Osteocyte (in vitro differentiated cells): ENCODE data around the gene MAMDC2. TPM values are rescaled to one million over a fixed set of nuclear protein-coding genes. Genes with fewer than 3 reads are reported as not detected.

Source experiments
- DNase-seq: peaks from one replicate; pipeline ENCODE4 v3.0.0; 2021; ENCODE audit warnings: mixed read lengths; ENCODE audit not compliant: unreplicated experiment; ENCODE audit errors: extremely low spot score
- H3K27ac Mint-ChIP-seq: one replicate; pipeline ENCODE4 v1.8.0; 2021; ENCODE audit warnings: mild to moderate bottlenecking, mixed read lengths; ENCODE audit not compliant: unreplicated experiment
- H3K27me3 Mint-ChIP-seq: one replicate; pipeline ENCODE4 v1.8.0; 2021; ENCODE audit warnings: mixed read lengths; ENCODE audit not compliant: unreplicated experiment
- H3K36me3 Mint-ChIP-seq: one replicate; pipeline ENCODE4 v1.8.0; 2021; ENCODE audit warnings: mixed read lengths; ENCODE audit not compliant: unreplicated experiment
- H3K4me1 Mint-ChIP-seq: one replicate; pipeline ENCODE4 v1.8.0; 2021; ENCODE audit warnings: mixed read lengths; ENCODE audit not compliant: unreplicated experiment
- H3K4me3 Mint-ChIP-seq: one replicate; pipeline ENCODE4 v1.8.0; 2021; ENCODE audit warnings: mild to moderate bottlenecking, moderate library complexity, mixed read lengths; ENCODE audit not compliant: unreplicated experiment
- H3K9me3 Mint-ChIP-seq: one replicate; pipeline ENCODE4 v1.8.0; 2021; ENCODE audit warnings: mixed read lengths; ENCODE audit not compliant: unreplicated experiment
- total RNA-seq: library from RNA; stranded (reverse); gene quantifications from 2 replicates; pipeline ENCODE4 v1.2.1, GENCODE V29; 2021
- TF ChIP-seq, protein P1 (sequence below): fragments of 200-600 bp; sonication (generic); IDR thresholded peaks from 2 replicates; pipeline ENCODE4 v1.5.0; 2021; ENCODE audit warnings: antibody characterized with exemption, mild to moderate bottlenecking, moderate library complexity

MAMDC2 gene
- total RNA-seq, 1 donor from 2014 or later: 11.3 TPM

DNA sequence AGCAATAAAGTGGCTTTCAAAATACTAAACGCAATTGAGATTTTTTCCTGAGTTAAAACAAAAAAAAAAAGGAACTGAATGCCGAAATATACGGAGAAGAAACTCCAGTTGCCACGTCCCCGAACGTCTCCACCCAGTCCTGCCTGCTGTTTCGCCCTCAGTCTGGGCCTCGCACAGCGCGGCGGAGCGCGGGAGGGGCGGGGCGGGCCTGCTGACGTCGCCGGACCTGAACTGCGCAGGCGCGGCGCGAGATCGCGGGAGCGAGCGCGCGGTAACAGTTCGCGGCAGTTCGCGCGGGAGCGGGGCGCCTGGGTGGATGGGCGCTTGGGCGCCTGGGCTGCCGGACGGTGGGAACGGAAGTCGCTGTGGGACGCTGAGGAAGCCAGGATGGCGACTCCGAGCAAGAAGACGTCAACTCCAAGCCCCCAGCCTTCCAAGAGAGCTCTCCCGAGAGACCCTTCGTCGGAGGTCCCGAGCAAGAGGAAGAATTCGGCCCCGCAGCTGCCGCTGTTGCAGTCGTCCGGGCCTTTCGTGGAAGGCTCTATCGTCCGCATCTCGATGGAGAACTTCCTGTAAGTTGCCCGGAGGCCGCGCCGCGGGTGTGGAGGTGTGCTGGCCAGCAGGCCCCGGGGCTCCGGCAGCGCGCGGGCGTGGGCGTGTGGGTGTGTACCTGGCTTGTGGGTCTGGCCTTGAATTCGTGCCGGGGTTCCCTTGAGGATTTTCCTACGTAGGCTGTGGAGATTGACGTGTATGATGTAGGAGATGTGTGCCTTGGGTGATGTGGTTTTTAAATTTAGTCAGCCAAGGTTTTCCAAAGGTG lies 215.3 kb downstream of the MAMDC2 start, which contains the start of gene SMC5:
Gene SMC5 (plus strand): TSS at position 287 of the 820 bp plus-strand sequence. CDS start 101 bp downstream, at position 388.
- H3K27ac Mint-ChIP-seq: peak within 1 kb of the TSS; percentile 98
- no peaks in the 10 kb centered on the region for H3K9me3 Mint-ChIP-seq
- H3K36me3 Mint-ChIP-seq: peaks cover 18% of the 10 kb centered on the region
- peak within 1 kb of the TSS; percentile 97 for H3K4me3 Mint-ChIP-seq
- H3K4me1 Mint-ChIP-seq: peaks cover 79% of the 10 kb centered on the region
- TF ChIP-seq, protein P1, sequence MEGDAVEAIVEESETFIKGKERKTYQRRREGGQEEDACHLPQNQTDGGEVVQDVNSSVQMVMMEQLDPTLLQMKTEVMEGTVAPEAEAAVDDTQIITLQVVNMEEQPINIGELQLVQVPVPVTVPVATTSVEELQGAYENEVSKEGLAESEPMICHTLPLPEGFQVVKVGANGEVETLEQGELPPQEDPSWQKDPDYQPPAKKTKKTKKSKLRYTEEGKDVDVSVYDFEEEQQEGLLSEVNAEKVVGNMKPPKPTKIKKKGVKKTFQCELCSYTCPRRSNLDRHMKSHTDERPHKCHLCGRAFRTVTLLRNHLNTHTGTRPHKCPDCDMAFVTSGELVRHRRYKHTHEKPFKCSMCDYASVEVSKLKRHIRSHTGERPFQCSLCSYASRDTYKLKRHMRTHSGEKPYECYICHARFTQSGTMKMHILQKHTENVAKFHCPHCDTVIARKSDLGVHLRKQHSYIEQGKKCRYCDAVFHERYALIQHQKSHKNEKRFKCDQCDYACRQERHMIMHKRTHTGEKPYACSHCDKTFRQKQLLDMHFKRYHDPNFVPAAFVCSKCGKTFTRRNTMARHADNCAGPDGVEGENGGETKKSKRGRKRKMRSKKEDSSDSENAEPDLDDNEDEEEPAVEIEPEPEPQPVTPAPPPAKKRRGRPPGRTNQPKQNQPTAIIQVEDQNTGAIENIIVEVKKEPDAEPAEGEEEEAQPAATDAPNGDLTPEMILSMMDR: no peak
- DNase-seq: peak; percentile 98
- H3K27me3 Mint-ChIP-seq: no peaks in the 10 kb centered on the region

DNA sequence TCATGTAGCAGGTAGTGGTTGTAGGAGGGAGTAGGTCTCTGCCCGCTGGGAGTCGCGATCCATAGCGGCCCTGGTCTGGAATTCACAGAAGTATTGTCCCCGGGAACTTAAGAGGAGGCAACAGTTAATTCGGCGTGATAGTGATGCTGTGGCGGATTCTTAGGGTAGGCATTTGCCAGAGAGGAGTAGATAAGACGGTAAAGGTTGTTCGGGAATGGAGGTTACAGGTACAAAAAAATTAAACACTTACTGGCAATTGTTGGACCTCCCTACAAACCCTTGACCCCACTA lies 215.8 kb downstream of the MAMDC2 start:
- no peaks in the 10 kb centered on the region for H3K27me3 Mint-ChIP-seq
- H3K9me3 Mint-ChIP-seq: no peaks in the 10 kb centered on the region
- TF ChIP-seq, protein P1: no peak
- peak overlapping the region; percentile 97 for H3K4me3 Mint-ChIP-seq
- peak overlapping the region; percentile 98 for H3K27ac Mint-ChIP-seq
- no peak for DNase-seq
- peaks cover 21% of the 10 kb centered on the region for H3K36me3 Mint-ChIP-seq
- H3K4me1 Mint-ChIP-seq: peaks cover 75% of the 10 kb centered on the region

DNA sequence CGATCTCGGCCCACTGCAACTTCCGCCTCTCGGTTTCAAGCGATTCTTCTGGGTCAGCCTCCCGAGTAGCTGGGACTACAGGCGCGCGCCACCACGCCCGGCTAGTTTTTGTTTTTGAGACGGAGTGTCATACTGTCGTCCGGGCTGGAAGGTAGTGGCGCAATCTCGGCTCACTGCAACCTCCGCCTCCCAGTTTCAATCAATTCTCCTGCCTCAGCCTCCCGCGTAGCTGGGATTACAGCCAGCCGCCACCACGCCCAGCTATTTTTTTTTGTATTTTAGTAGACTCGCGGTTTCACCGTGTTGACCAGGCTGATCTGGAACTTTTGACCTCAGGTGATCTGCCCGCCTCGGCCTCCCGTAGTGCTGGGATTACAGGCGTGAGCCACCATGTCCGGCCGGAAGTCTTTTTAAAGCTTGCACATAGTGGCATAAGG lies 216.4 kb downstream of the MAMDC2 start:
- TF ChIP-seq, protein P1: no peak
- Mint-ChIP-seq H3K9me3 (no peaks in the 10 kb centered on the region), H3K27ac (peak overlapping the region; percentile 98), H3K4me1 (peaks cover 71% of the 10 kb centered on the region), H3K27me3 (no peaks in the 10 kb centered on the region), H3K4me3 (peak overlapping the region; percentile 97), H3K36me3 (peaks cover 26% of the 10 kb centered on the region)
- DNase-seq: no peak

DNA sequence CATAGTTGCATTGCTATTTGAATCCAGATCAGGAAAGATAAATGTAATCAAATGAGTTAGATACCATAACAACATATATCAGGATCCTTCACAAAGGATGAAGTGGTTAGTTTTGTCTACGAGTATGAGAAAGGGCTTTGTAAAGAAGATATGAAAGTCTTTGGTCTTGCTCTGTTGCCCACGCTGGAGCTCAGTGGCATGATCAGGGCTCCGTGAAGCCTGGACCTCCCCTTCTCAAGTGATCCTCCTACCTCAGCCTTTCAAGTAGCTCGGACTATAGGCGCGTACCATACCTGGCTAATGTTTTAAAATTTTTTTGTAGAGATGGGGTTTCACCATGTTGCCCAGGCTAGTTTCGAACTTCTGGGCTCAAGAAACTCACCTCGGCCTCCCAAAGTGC lies 217.0 kb downstream of the MAMDC2 start:
- TF ChIP-seq, protein P1: no peak
- H3K27ac Mint-ChIP-seq: peak overlapping the region; percentile 98
- DNase-seq: no peak
- H3K4me3 Mint-ChIP-seq: peak overlapping the region; percentile 97
- H3K36me3 Mint-ChIP-seq: peaks cover 31% of the 10 kb centered on the region
- no peaks in the 10 kb centered on the region for H3K27me3 Mint-ChIP-seq
- no peaks in the 10 kb centered on the region for H3K9me3 Mint-ChIP-seq
- peaks cover 66% of the 10 kb centered on the region for H3K4me1 Mint-ChIP-seq

DNA sequence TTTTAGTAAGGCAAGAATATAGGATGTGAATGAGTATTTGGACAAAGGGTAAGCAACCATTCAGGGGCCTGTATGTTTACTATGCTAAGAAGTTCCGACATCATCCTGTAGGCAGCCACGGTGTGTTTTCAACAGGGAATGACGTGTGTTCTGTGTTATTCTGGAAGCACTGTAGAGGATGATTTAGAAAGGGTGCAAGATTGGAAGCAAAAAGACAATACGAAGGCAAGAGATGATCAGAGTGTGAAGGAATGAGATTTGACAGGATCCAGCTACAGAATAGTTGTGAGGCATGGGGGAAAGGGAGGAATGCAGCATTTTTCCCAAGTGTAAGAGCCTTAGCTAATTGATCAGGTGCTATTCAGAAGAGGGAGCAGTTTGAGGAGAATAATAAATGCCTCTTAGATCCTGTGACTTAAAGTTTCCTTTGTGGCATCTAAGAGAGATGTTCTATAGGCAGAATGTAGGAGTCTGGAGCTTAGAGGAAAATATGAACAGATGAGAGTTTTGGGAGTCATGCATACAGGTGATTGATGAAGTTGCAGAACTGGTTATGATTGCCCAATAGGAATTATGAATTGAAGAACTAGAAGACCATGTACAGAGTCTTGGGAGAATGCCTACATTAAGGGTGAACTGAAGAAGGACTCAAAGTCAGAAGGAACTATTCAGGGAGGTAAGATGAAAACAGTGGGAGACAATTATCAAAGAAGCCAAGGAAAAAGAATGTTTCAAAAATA lies 217.7 kb downstream of the MAMDC2 start:
- Mint-ChIP-seq H3K27me3 (no peaks in the 10 kb centered on the region), H3K36me3 (peaks cover 36% of the 10 kb centered on the region), H3K4me1 (peaks cover 61% of the 10 kb centered on the region), H3K9me3 (no peaks in the 10 kb centered on the region), H3K27ac (peak overlapping the region; percentile 14), H3K4me3 (peak overlapping the region; percentile 97)
- TF ChIP-seq, protein P1: no peak
- no peak for DNase-seq
